ENCODE results near the gene TRDMT1. TPM values are rescaled to one million over a fixed set of nuclear protein-coding genes. Genes with fewer than 3 reads are reported as not detected.

TRDMT1 gene
- 10 to 100 TPM; 14.1 to 22.6 (median 20.5) TPM for total RNA-seq
- total RNA-seq (2013): 20.4 TPM
- 17.4 to 40.3 (median 27.3) reads per million in 29 experiments for total RNA-seq

GRCh38 chr10:17200912-17201793 is at the start of gene TRDMT1:
TRDMT1 (minus strand) TSS chr10:17201672; CDS start chr10:17201634, 38 bp downstream.
- Mint-ChIP-seq H3K4me3 (peak within 1 kb of the TSS; percentile 88 to 97 (median 91)), H3K27me3 (no peaks in the 10 kb centered on the region), H3K36me3 (peaks cover 3% of the 10 kb centered on the region), H3K9me3 (no peaks in the 10 kb centered on the region), H3K4me1 (peaks cover 31 to 60% (median 53%) of the 10 kb centered on the region in 3 donors), H3K27ac (peak within 1 kb of the TSS; percentile 90 to 97)
- Histone ChIP-seq H3K4me1 (ENCODE audit: control insufficient read depth in 1 of 2, extremely low read depth in 1 of 2, insufficient read depth in 2 of 2, low read length in 2 of 2) (peaks cover 12 to 21% of the 10 kb centered on the region in 2 experiments), H3K27ac (ENCODE audit: low read length) (peak within 1 kb of the TSS; percentile 89), H3K4me3 (ENCODE audit: control insufficient read depth in 1 of 2, extremely low read depth in 1 of 2, low read length in 1 of 2) (peak within 1 kb of the TSS; percentile 90 to 95), H3K27me3 (replicated peaks in 1 of 2; ENCODE audit: control insufficient read depth in 2 of 2, extremely low read depth in 1 of 2, insufficient read depth in 2 of 2, low read length in 1 of 2) (no peaks in the 10 kb centered on the region), H3K9me3 (no peaks in the 10 kb centered on the region), H3K36me3 (ENCODE audit: control insufficient read depth in 2 of 2, extremely low read depth in 1 of 2, insufficient read depth in 1 of 2, low read length in 1 of 2) (peaks cover 0 to 3% of the 10 kb centered on the region in 2 donors)
- ATAC-seq (replicated peaks in 1 of 4) (peak; percentile 81 to 92 (median 90)), DNase-seq (peak; percentile 47 to 84 (median 66))
- ChIA-PET POLR2A (interaction anchor here in 1 of 2 donors (0.6 to 3.9 kb wide), 8 partner anchors 13 to 384 kb away, joined by 3 to 40 read pairs (median 7); partner anchors contain the start of genes RSU1 and VIM), CTCF (interaction anchor here (0.8 to 3.1 kb wide), 11 partner anchors 10 to 384 kb away, joined by 3 to 26 read pairs (median 4); partner anchors contain the start of genes RSU1 (in 1 of the 2) and VIM (in 1 of the 2))
- under 1% methylated on average over 55 of the region's 60 CpGs for WGBS (ENCODE audit: insufficient coverage)

GRCh38 chr10:17250736-17251135 is 49.3 kb upstream of the TRDMT1 start:
- H3K27me3 ChIP-seq (replicated peaks in 1 of 2; ENCODE audit: control insufficient read depth in 2 of 2, extremely low read depth in 1 of 2, insufficient read depth in 2 of 2, low read length in 1 of 2): no peaks in the 10 kb centered on the region
- no peaks in the 10 kb centered on the region for H3K4me1 ChIP-seq (ENCODE audit: control insufficient read depth in 1 of 2, extremely low read depth in 1 of 2, insufficient read depth in 2 of 2, low read length in 2 of 2)
- Mint-ChIP-seq H3K27me3 (no peaks in the 10 kb centered on the region), H3K36me3 (peaks cover 4% of the 10 kb centered on the region), H3K9me3 (peaks cover 0 to 5% (median 0%) of the 10 kb centered on the region in 3 donors), H3K4me1 (no peaks in the 10 kb centered on the region), H3K27ac (no peak overlapping the region), H3K4me3 (no peak overlapping the region)
- H3K4me3 ChIP-seq (ENCODE audit: control insufficient read depth in 1 of 2, extremely low read depth in 1 of 2, low read length in 1 of 2): no peak overlapping the region
- ATAC-seq (replicated peaks in 1 of 4) (no peak), DNase-seq (no peak)
- WGBS (ENCODE audit: insufficient coverage): 94% methylated on average over 2 of the region's 2 CpGs
- no peaks in the 10 kb centered on the region for H3K36me3 ChIP-seq (ENCODE audit: control insufficient read depth in 2 of 2, extremely low read depth in 1 of 2, insufficient read depth in 1 of 2, low read length in 1 of 2)
- CTCF ChIA-PET: no interaction called here
- no peaks in the 10 kb centered on the region for H3K9me3 ChIP-seq
- H3K27ac ChIP-seq (ENCODE audit: low read length): no peak overlapping the region
- POLR2A ChIA-PET: interaction anchor here in 1 of 2 donors (0.6 kb wide), 1 partner anchor 386 kb away, joined by 3 read pairs; no protein-coding TSS in a partner anchor

- peak in 3 of 4 experiments; percentile 47 to 73 (median 66) for ATAC-seq (replicated peaks in 1 of 4)
Measured at GRCh38 chr10:17249820-17250219, 48.3 kb upstream of the TRDMT1 start.

GRCh38 chr10:17248964-17249363 is 47.5 kb upstream of the TRDMT1 start:
- no peak overlapping the region for H3K4me3 ChIP-seq (ENCODE audit: control insufficient read depth in 1 of 2, extremely low read depth in 1 of 2, low read length in 1 of 2)
- Mint-ChIP-seq H3K27ac (no peak overlapping the region), H3K36me3 (peaks cover 4% of the 10 kb centered on the region), H3K4me3 (no peak overlapping the region), H3K9me3 (peaks cover 0 to 5% (median 0%) of the 10 kb centered on the region in 3 donors), H3K27me3 (no peaks in the 10 kb centered on the region), H3K4me1 (no peaks in the 10 kb centered on the region)
- no peaks in the 10 kb centered on the region for H3K27me3 ChIP-seq (replicated peaks in 1 of 2; ENCODE audit: control insufficient read depth in 2 of 2, extremely low read depth in 1 of 2, insufficient read depth in 2 of 2, low read length in 1 of 2)
- CTCF ChIA-PET: interaction anchor here in 1 of 2 donors (0.7 kb wide), 1 partner anchor 397 kb away, joined by 4 read pairs; no protein-coding TSS in a partner anchor
- no peak overlapping the region for H3K27ac ChIP-seq (ENCODE audit: low read length)
- POLR2A ChIA-PET: interaction anchor here in 1 of 2 donors (0.6 kb wide), 1 partner anchor 432 kb away, joined by 10 read pairs; the partner anchor contains the start of gene RSU1
- H3K4me1 ChIP-seq (ENCODE audit: control insufficient read depth in 1 of 2, extremely low read depth in 1 of 2, insufficient read depth in 2 of 2, low read length in 2 of 2): no peaks in the 10 kb centered on the region
- no peaks in the 10 kb centered on the region for H3K9me3 ChIP-seq
- DNase-seq: no peak
- no CpG with 5 or more reads among the region's 1 CpG for WGBS (ENCODE audit: insufficient coverage)
- no peak for ATAC-seq (replicated peaks in 1 of 4)
- H3K36me3 ChIP-seq (ENCODE audit: control insufficient read depth in 2 of 2, extremely low read depth in 1 of 2, insufficient read depth in 1 of 2, low read length in 1 of 2): no peaks in the 10 kb centered on the region

More at GRCh38 chr10:17249820-17250219, 48.3 kb upstream of the TRDMT1 start:
- Mint-ChIP-seq H3K27ac (no peak overlapping the region), H3K4me3 (no peak overlapping the region), H3K4me1 (no peaks in the 10 kb centered on the region), H3K9me3 (peaks cover 0 to 5% (median 0%) of the 10 kb centered on the region in 3 donors), H3K27me3 (no peaks in the 10 kb centered on the region), H3K36me3 (peaks cover 4% of the 10 kb centered on the region)
- Histone ChIP-seq H3K4me3 (ENCODE audit: control insufficient read depth in 1 of 2, extremely low read depth in 1 of 2, low read length in 1 of 2) (no peak overlapping the region), H3K4me1 (ENCODE audit: control insufficient read depth in 1 of 2, extremely low read depth in 1 of 2, insufficient read depth in 2 of 2, low read length in 2 of 2) (no peaks in the 10 kb centered on the region), H3K27ac (ENCODE audit: low read length) (no peak overlapping the region), H3K36me3 (ENCODE audit: control insufficient read depth in 2 of 2, extremely low read depth in 1 of 2, insufficient read depth in 1 of 2, low read length in 1 of 2) (no peaks in the 10 kb centered on the region), H3K9me3 (no peaks in the 10 kb centered on the region), H3K27me3 (replicated peaks in 1 of 2; ENCODE audit: control insufficient read depth in 2 of 2, extremely low read depth in 1 of 2, insufficient read depth in 2 of 2, low read length in 1 of 2) (no peaks in the 10 kb centered on the region)
- peak in 2 of 35 experiments; percentile 5 to 51 for DNase-seq
- 50% methylated on average over 1 of the region's 4 CpGs for WGBS (ENCODE audit: insufficient coverage)
- POLR2A ChIA-PET: no interaction called here
- CTCF ChIA-PET: interaction anchor here in 1 of 2 donors (0.7 kb wide), 1 partner anchor 245 kb away, joined by 6 read pairs; no protein-coding TSS in a partner anchor

- Histone ChIP-seq H3K27me3 (replicated peaks in 1 of 2; ENCODE audit: control insufficient read depth in 2 of 2, extremely low read depth in 1 of 2, insufficient read depth in 2 of 2, low read length in 1 of 2) (no peaks in the 10 kb centered on the region), H3K36me3 (ENCODE audit: control insufficient read depth in 2 of 2, extremely low read depth in 1 of 2, insufficient read depth in 1 of 2, low read length in 1 of 2) (no peaks in the 10 kb centered on the region), H3K4me3 (ENCODE audit: control insufficient read depth in 1 of 2, extremely low read depth in 1 of 2, low read length in 1 of 2) (no peak overlapping the region), H3K27ac (ENCODE audit: low read length) (no peak overlapping the region), H3K4me1 (ENCODE audit: control insufficient read depth in 1 of 2, extremely low read depth in 1 of 2, insufficient read depth in 2 of 2, low read length in 2 of 2) (no peaks in the 10 kb centered on the region), H3K9me3 (no peaks in the 10 kb centered on the region)
- no peaks in the 10 kb centered on the region for H3K27me3 Mint-ChIP-seq
- WGBS (ENCODE audit: insufficient coverage): 80% methylated on average over 1 of the region's 1 CpG
- peaks cover 0 to 5% (median 0%) of the 10 kb centered on the region in 3 donors for H3K9me3 Mint-ChIP-seq
- ATAC-seq (replicated peaks in 1 of 4) (no peak), DNase-seq (no peak)
- ChIA-PET CTCF (interaction anchor here (0.6 to 1.2 kb wide), 6 partner anchors 9 to 393 kb away, joined by 3 to 5 read pairs (median 3); no protein-coding TSS in a partner anchor), POLR2A (interaction anchor here (0.5 to 0.7 kb wide), 2 partner anchors 38 to 412 kb away, joined by 4 to 8 read pairs; no protein-coding TSS in a partner anchor)
- peaks cover 4% of the 10 kb centered on the region for H3K36me3 Mint-ChIP-seq
- no peak overlapping the region for H3K4me3 Mint-ChIP-seq
- H3K27ac Mint-ChIP-seq: no peak overlapping the region
- peaks cover 1 to 4% (median 3%) of the 10 kb centered on the region in 3 donors for H3K4me1 Mint-ChIP-seq
Measured at GRCh38 chr10:17247210-17247609, 45.7 kb upstream of the TRDMT1 start.

Measured in T-cell (primary cell).